Skin epidermis (tissue), 12 donors: Measurements from ENCODE around the gene SRSF10.
A peak's percentile ranks its signal among the peaks of the same experiment; 100 is the strongest.

Experiments
- H3K27ac ChIP-seq, 21 experiments: fragments of 200-600 bp; sonication (generic) in 11 of 21; one replicate each; pipeline ENCODE4 v1.5.0; 2020; ENCODE audit warnings: mild to moderate bottlenecking in 3 of 21, inconsistent platforms in 2 of 21, moderate library complexity in 2 of 21
- H3K4me3 ChIP-seq, 7 experiments: fragments of 200-600 bp; sonication (generic) in 2 of 7; one replicate each; pipeline ENCODE4 v1.5.0; 2020; ENCODE audit warnings: inconsistent platforms in 2 of 7, mild to moderate bottlenecking in 2 of 7, moderate library complexity in 1 of 7

Gene SRSF10

GRCh38 chr1:23916209-23917131, 63.7 kb downstream of the SRSF10 start:
- no peak overlapping the region for H3K4me3 ChIP-seq
- peak overlapping the region in 3 of 21 experiments; percentile 17 to 53 (median 42) for H3K27ac ChIP-seq

- no peak overlapping the region for H3K4me3 ChIP-seq
- peak overlapping the region in 1 of 21 experiments; percentile 42 for H3K27ac ChIP-seq
These were observed 64.7 kb downstream of the SRSF10 start for GRCh38 chr1:23915466-23915865.

DNA sequence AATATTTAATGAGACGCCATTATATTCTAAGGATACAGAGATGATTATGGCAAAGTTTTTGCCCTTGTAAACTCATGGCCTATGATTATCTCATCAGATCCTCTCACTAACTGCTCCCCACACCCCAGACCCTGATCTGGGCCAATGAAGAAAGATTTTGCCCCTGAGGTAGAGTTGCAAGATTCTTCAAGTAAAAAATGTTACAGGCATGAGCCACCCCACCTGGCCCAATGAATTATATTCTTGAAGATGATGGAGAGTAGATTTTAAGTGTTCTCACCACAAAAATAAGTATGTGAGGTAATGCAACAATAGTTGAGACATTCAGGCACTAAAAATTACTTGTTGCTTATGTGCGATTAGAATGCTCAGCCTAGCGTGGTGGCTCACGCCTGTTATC, 65.2 kb downstream of the SRSF10 start:
- Histone ChIP-seq H3K4me3 (no peak overlapping the region), H3K27ac (no peak overlapping the region)
